Panc1 (cell line): ENCODE data around the gene ROBO3.

Experiments used
- CTCF ChIP-seq: fragments of 450-650 bp; IDR thresholded peaks from 2 replicates; pipeline ENCODE4 v1.5.1; 2017; ENCODE audit warnings: mild to moderate bottlenecking
- SIN3A ChIP-seq: IDR thresholded peaks from 2 replicates; pipeline ENCODE4 v1.6.1; 2012; ENCODE audit warnings: low read depth, mild to moderate bottlenecking, low read length, moderate library complexity, borderline replicate concordance; ENCODE audit not compliant: insufficient read depth

- TF ChIP-seq CTCF (peak; percentile 95), SIN3A (no peak)
Measured at GRCh38 chr11:124865902-124866851, 945 bp downstream of the ROBO3 start.
